Ascending aorta (tissue), 2 donors: Measurements from ENCODE around the gene MCOLN2. TPM values are rescaled to one million over a fixed set of nuclear protein-coding genes. Genes with fewer than 3 reads are reported as not detected.

Experiments
- DNase-seq, 2 donors: peaks; one replicate each; pipeline ENCODE4 v3.0.0-alpha.2; 2019; ENCODE audit warnings: low spot score in 2 of 2
- H3K27ac ChIP-seq, 2 donors: fragments of 200-600 bp; sonication (generic); one replicate each; pipeline ENCODE4 v1.5.1; 2016 to 2017; ENCODE audit warnings: mild to moderate bottlenecking in 1 of 2
- H3K27me3 ChIP-seq: fragments of 200-600 bp; sonication (generic); one replicate; pipeline ENCODE4 v1.5.1; 2017
- H3K36me3 ChIP-seq, 2 donors: fragments of 200-600 bp; sonication (generic); one replicate each; pipeline ENCODE4 v1.5.1; 2016
- H3K4me1 ChIP-seq, 2 donors: fragments of 200-600 bp; sonication (generic); one replicate each; pipeline ENCODE4 v1.5.1; 2016 to 2017; ENCODE audit warnings: mild to moderate bottlenecking in 1 of 2
- H3K4me3 ChIP-seq, 2 donors: fragments of 200-600 bp; sonication (generic); one replicate each; pipeline ENCODE4 v1.5.1; 2016 to 2017; ENCODE audit warnings: mild to moderate bottlenecking in 1 of 2
- H3K9me3 ChIP-seq, 2 donors: fragments of 200-600 bp; sonication (generic); one replicate each; pipeline ENCODE4 v1.5.1; 2016
- intact Hi-C: fragments of 100-400 bp; cut with DNase I; formaldehyde crosslinking; loops from one replicate; pipeline ENCODE4 v1.15.1; 2023
- total RNA-seq: library from RNA; depleted of rRNA; stranded (reverse); fragments of >200 nt; gene quantifications from one replicate; pipeline ENCODE4 v1.1.0, GENCODE V29; 2016
- TF ChIP-seq, protein P1 (sequence below), 3 experiments: fragments of 200-600 bp in 2 of 3; fragments of 450-650 bp in 1 of 3; sonication (generic) in 2 of 3; IDR thresholded peaks; one replicate each; pipeline ENCODE4 v1.5.1; 2016 to 2019; ENCODE audit warnings: antibody characterized with exemption in 3 of 3, mild to moderate bottlenecking in 1 of 3, moderate library complexity in 1 of 3

MCOLN2 gene
- total RNA-seq, 1 donor from 2014 or later: not detected

DNA sequence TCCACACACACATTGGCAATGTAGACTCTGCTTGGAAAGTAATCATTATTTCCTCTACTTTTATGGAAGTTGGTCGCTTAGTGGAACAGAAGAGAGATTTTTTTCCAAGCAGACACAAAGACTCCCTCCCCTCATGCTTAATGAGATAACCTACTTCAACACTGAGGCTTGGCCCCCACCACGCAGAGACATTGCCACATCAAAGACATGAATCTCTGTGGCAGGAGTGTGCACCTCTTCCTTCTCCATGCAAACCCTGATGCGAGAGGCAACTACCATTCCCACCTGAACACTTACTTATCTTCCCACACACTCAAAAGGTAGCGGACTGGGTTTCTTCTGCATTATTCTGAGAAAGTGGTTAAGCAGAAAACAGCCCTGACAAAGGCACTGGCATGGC lies 66.6 kb downstream of the MCOLN2 start:
- H3K9me3 ChIP-seq: no peaks in the 10 kb centered on the region
- TF ChIP-seq, protein P1, sequence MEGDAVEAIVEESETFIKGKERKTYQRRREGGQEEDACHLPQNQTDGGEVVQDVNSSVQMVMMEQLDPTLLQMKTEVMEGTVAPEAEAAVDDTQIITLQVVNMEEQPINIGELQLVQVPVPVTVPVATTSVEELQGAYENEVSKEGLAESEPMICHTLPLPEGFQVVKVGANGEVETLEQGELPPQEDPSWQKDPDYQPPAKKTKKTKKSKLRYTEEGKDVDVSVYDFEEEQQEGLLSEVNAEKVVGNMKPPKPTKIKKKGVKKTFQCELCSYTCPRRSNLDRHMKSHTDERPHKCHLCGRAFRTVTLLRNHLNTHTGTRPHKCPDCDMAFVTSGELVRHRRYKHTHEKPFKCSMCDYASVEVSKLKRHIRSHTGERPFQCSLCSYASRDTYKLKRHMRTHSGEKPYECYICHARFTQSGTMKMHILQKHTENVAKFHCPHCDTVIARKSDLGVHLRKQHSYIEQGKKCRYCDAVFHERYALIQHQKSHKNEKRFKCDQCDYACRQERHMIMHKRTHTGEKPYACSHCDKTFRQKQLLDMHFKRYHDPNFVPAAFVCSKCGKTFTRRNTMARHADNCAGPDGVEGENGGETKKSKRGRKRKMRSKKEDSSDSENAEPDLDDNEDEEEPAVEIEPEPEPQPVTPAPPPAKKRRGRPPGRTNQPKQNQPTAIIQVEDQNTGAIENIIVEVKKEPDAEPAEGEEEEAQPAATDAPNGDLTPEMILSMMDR (IDR thresholded peaks at IDR 0.05): no peak

DNA sequence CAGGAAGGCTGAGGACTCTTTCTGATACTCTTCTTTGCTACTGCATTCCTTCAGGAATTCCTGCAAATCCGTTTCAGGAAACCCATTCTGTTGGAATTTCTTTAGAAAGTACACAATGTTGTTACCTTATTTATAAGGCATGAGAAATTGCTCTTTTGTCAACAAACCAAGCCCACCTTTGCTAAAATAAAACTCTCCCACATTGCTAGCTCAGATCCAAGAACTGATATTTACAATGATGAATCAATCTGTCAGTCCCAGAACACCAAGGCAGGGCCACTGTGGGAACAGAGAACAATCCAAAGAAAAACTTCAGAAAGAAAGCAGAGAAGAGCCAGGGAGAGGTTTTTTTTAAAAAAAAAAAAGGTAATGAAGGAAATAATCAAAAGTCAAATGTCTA lies 67.3 kb downstream of the MCOLN2 start:
- no peak for DNase-seq
- Histone ChIP-seq H3K27me3 (no peaks in the 10 kb centered on the region), H3K9me3 (no peaks in the 10 kb centered on the region), H3K4me1 (no peaks in the 10 kb centered on the region), H3K4me3 (no peak overlapping the region), H3K27ac (no peak overlapping the region), H3K36me3 (no peaks in the 10 kb centered on the region)
- intact Hi-C loops: no loop called here
- TF ChIP-seq, protein P1 (IDR thresholded peaks at IDR 0.05): no peak

More for the DNA sequence above, 66.6 kb downstream of the MCOLN2 start:
- H3K4me1 ChIP-seq: no peaks in the 10 kb centered on the region
- DNase-seq: no peak
- no peak overlapping the region for H3K4me3 ChIP-seq
- no peak overlapping the region for H3K27ac ChIP-seq
- H3K27me3 ChIP-seq: no peaks in the 10 kb centered on the region
- intact Hi-C loops: no loop called here
- no peaks in the 10 kb centered on the region for H3K36me3 ChIP-seq

DNA sequence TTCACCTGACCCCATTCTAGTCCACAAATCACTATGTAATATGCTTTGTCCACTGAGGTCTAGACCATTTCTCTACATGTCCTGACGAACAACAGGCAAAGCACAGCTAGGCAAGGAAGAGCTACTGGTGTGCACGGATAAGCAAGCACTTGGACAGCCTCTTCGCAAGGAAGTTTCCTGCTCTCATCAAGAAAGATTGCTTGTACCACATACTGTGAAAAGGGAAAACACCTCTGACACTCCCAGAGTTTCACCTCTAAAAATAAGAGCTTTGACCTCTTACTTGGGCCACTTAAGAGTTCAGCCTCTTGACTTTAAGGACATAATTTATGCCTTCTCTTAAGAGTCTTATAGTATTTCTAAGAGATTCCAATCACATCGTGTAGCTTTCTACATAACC lies 67.9 kb downstream of the MCOLN2 start:
- no peak for DNase-seq
- H3K27ac ChIP-seq: no peak overlapping the region

DNA sequence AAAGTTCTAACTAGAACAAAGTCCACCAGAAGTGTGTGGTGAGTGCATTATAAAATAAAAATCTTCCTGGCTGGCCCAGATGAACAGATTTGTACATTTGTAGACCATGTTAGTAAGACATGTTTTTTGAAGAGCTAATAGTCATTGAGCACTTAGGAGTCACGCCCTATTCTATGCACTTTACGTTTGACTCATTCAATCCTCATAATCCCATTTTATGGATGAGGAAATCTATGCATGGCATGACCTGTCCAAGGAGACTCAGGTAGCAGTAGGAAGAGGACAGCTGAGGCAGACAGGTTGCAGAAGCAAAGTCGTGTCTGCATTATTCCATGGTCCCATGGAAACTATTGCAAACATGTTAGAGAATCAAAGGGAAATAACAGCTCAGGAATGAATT lies 73.6 kb downstream of the MCOLN2 start:
- intact Hi-C loops: no loop called here
- TF ChIP-seq, protein P1 (IDR thresholded peaks at IDR 0.05): no peak
- no peak overlapping the region for H3K4me3 ChIP-seq
- no peaks in the 10 kb centered on the region for H3K9me3 ChIP-seq
- no peaks in the 10 kb centered on the region for H3K27me3 ChIP-seq
- no peak overlapping the region for H3K27ac ChIP-seq
- H3K4me1 ChIP-seq: no peaks in the 10 kb centered on the region
- no peaks in the 10 kb centered on the region for H3K36me3 ChIP-seq
- DNase-seq: no peak

More for the DNA sequence above, 67.9 kb downstream of the MCOLN2 start:
- H3K4me3 ChIP-seq: no peak overlapping the region
- no peaks in the 10 kb centered on the region for H3K4me1 ChIP-seq
- intact Hi-C loops: no loop called here
- no peaks in the 10 kb centered on the region for H3K36me3 ChIP-seq
- H3K27me3 ChIP-seq: no peaks in the 10 kb centered on the region
- no peaks in the 10 kb centered on the region for H3K9me3 ChIP-seq
- TF ChIP-seq, protein P1 (IDR thresholded peaks at IDR 0.05): no peak

DNA sequence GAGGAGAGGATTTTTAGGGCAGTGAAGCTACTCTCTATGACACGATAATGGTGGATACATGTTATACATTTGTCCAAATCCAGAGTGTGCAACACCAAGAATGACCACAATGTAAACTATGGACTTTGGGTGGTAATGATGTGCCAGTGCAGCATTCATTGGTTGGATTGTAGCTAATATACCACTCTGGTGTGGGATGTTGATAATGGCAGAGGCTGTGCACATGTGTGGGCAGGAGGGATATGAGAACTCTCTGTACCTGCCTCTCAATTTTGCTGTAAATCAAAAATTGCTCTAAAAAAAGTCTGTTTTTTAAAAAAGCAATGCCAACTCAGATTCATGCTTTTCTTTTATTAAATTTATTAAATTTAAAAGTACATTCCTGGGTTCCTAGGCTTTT lies 76.8 kb downstream of the MCOLN2 start:
- Histone ChIP-seq H3K36me3 (no peaks in the 10 kb centered on the region), H3K4me3 (no peak overlapping the region), H3K27me3 (no peaks in the 10 kb centered on the region), H3K27ac (no peak overlapping the region), H3K4me1 (no peaks in the 10 kb centered on the region), H3K9me3 (no peaks in the 10 kb centered on the region)
- no peak for DNase-seq
- TF ChIP-seq, protein P1 (IDR thresholded peaks at IDR 0.05): no peak
- intact Hi-C loops: no loop called here

DNA sequence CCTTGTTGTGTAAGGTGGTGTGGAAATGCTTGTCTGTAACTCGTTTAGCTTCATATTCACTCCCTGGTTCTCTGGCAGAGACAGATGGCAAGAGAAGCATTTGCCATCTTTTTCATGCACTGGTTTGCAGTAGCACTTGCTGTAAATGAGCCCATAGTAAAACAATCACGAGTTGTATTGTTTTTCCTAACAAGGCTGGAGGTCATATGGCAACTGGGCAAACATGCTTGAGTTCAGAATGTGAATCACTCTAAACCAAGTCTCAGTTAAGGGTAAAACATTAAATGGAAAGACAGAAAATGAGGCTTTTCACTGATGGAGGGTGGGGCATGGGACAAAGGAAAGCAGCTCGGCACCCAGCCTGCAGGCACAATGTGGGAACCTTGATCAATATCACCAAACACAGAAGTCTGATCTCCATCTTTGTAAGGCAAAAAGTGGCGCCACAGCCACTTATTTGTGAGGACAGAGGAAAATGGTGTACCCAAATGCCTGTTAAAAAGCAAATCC lies 77.4 kb downstream of the MCOLN2 start:
- Histone ChIP-seq H3K36me3 (no peaks in the 10 kb centered on the region), H3K27ac (no peak overlapping the region), H3K27me3 (no peaks in the 10 kb centered on the region), H3K9me3 (no peaks in the 10 kb centered on the region), H3K4me3 (no peak overlapping the region), H3K4me1 (no peaks in the 10 kb centered on the region)
- DNase-seq: no peak
- intact Hi-C loops: no loop called here
- TF ChIP-seq, protein P1 (IDR thresholded peaks at IDR 0.05): no peak
